ENCODE measurements around the gene RACGAP1.
A peak's percentile ranks its signal among the peaks of the same experiment; 100 is the strongest.

The RACGAP1 gene

DNA sequence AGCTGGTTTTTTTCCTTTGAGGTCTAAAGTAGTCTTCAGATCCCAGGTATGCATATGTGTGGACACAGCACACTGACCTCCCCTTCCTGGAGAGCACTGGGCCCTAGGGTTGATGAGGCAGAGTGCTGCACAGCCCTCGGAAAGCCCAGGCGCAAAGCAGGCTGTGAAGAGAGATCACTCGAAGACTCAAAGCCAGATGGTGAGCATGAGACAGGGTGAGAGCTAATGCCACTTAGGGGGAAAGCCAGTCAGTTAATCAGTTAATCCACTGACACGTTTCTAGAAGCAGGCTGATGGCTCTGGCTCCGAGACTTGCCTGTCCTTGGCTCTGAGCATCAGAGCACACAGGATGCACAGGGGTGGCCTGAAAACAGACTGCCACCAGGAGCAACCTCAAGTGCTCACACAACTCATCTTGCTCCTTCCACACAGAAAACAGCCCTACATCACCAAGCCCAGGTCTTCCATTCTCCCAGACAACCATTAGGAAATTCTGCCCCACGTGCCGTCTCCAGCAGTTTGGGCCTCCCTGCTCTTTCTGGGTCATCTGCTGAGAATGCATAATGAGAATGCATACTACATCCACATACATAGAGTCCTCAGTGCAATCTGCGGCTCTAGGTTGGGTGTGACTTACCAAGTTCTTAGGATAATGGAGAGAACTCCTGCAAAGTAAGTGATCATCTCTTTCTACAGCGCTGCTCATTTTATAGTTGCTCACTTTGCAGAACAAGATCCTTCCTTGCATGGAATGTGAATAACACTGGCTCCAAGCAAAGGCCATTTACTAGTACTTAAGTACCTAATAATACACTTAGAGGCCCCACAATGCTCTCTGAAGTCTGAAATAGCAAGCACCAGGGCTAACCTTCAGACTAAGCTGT lies 40.6 kb downstream of the RACGAP1 start:
- no peak for DNase-seq

GRCh38 chr12:49983892-49984291 lies 41.4 kb downstream of the RACGAP1 start:
- peak; percentile 74 for DNase-seq

DNA sequence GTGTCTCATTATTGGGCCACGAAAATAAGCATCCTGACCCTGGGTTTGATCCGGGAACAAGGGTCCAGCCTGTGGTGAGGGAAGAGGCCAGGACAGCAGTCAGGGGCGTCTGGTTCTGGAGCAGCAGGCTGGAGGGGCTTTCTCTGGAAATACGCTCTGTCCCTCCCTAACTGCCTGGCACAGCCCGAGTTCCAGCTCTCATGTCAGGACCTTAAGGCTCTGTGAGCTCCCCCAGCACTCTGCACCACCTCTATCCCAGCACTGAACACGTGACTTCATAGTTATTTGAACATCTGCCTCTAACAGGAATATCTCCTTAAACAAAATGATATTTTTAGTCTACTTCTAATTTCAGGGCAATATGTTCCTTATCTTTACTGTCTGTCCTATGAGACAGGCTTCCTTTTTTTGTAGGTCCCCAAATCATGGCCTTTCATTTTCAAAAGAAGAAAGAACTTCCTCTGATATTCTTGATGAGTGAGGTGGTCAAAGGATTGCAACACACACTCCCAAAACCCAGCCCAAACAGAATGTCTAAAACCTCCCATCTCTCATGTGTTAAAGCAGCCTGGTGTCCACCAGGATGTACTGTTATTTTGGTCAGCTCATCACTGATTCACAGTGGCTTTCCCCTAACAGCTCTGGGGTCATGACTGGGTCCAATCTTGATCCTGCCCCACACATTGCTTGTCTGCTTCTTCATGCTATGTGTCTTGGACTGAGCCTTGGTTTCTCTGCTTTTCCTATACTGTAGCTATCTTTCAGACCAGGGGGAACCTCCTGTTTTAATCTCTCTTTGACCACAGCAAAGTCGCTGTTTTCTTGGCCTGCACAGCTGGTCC lies 42.8 kb downstream of the RACGAP1 start:
- DNase-seq = no peak

- DNase-seq = no peak
Observed at GRCh38 chr12:49980501-49981349, 44.6 kb downstream of the RACGAP1 start.

GRCh38 chr12:49979791-49980190 lies 45.5 kb downstream of the RACGAP1 start:
- no peak for DNase-seq

- no peak for DNase-seq
Observed at GRCh38 chr12:49979016-49979586, 46.2 kb downstream of the RACGAP1 start.

- no peak for DNase-seq
Observed at GRCh38 chr12:49978125-49978524, 47.2 kb downstream of the RACGAP1 start.

DNA sequence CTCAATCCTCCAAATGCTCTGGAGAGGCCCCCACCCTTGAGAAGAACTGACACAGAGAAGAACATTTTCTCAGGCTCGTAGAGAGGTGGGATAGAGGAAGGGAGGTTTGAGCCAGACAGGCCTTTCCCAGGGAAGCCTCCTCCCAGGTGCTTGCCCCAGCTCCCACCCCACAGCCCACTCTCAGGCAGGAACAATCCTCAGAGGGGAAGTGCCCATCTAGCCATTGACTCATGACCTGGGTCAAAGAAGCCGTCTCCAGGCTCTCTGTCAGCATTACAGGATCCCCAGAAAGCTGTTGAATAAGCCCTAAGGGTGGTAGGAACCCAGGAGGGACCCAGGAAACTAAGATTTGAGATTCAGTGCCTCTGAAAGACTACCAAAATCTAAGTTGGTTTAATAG lies 48.7 kb downstream of the RACGAP1 start:
- DNase-seq = no peak

DNA sequence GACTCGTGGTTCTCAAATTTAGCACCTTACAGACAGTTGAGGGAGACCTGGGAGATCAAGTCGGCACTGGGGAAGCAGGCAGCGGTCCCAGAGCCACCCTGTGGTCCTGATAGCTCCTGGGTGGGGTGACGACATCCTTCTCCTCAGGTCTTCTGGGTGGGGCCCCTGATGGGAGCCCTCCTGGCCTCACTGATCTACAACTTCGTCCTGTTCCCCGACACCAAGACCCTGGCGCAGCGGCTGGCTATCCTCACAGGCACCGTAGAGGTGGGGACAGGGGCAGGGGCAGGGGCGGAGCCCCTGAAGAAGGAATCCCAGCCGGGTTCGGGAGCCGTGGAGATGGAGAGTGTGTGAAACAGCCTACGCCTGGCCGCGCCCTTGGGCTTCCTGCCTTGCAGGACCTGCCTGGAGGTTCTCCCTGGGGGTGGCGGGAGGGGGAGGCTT lies 50.0 kb downstream of the RACGAP1 start:
- DNase-seq = no peak

GRCh38 chr12:49974677-49975317 lies 50.5 kb downstream of the RACGAP1 start:
- DNase-seq = no peak

GRCh38 chr12:49974231-49974675 lies 51.0 kb downstream of the RACGAP1 start:
- DNase-seq = peak; percentile 68

GRCh38 chr12:49973361-49973830 lies 51.9 kb downstream of the RACGAP1 start:
- DNase-seq = no peak

DNA sequence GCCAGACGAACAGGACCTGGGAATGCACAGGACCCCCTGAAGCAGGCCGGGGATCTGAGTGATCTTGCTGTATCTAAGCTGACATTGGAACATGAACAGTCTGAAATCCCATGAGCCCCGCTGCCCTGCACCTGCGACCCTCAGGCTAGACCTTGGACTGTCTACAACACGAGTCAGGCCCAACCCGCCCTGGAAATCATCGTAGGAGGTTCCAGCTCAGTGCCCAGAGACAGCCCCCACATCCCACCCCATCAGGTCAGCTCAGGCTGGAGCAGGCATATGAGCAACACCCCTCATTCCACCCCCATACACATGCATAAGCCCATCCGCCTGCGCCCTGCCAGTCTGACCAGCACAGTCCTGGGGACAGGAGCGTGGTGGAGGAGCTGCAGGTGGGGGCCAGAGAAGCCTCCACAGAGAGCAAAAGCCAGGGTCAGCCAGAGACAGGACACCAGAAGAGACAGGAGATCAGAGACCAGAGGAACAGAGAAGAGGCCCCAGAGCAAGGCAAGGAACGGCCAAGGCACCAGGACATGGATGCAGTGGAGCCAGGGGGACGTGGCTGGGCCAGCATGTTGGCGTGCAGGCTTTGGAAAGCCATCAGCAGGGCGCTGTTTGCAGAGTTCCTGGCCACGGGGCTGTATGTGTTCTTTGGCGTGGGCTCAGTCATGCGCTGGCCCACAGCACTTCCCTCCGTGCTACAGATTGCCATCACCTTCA lies 52.5 kb downstream of the RACGAP1 start, which contains the start of gene AQP6:
AQP6 (plus strand) TSS at position 307 of the 720 bp plus-strand sequence; CDS start at position 534, 227 bp downstream.
- no peak for DNase-seq

- DNase-seq = no peak
Observed at GRCh38 chr12:49972129-49972528, 53.2 kb downstream of the RACGAP1 start.

- DNase-seq = no peak
Observed at GRCh38 chr12:49971141-49971540, 54.2 kb downstream of the RACGAP1 start.

- no peak for DNase-seq
Observed at GRCh38 chr12:49970658-49971057, 54.6 kb downstream of the RACGAP1 start.

DNA sequence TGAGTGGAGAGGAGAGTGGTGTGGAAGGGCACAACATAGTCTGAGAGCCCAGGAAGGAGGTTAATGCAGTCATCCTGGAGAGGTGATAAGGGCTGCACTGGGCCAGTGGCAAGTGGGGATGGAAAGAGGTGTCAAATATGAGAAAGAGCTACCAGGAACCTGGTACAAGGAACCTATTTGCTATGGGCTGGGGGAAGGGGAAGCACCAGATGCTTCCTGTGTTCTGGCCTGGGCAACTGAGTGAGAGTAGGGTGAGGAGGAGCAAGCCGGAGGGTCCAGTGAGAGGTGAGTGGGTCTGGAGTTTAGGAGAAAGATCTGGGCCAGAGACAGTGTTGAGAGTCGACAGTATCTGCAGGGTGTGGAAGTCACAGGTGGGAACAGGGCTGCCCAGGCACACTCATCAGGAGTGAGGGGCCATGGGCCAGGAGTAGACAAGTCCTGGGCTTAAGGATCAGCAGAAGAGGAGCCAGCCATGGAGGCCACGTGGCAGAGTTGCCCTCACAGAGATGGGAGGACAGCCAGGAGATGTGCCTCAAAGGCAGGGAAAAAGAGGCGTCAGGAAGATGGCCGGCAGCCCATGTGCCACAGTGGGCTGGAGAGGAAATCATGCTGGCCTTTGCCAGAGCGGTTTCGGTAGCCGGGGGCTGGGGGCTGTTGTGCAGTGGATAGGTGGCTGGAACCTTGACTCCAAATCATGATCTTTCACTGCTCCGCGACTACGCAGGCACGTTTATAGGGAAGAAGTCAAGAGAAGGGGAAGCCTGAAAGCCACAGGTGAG lies 55.5 kb downstream of the RACGAP1 start:
- DNase-seq = no peak

DNA sequence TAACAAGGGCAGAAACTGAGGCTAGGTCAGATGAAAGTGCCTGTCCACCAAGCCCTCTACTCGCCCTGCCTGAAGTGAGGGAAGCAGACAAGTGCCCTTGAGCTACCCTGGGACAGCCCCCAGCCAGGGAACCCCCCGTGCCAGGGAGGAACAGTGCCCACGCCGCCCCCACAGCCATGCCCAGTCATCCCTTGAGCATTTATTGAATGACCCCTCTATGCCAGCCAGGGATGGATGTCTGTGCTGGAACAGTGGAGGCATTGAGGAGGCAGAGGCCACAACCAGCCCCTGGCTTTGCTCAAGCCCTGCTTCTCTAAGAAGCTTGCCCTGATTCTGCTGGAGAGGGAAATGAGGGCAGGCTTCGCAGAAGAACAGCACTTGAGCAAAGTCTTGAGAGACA lies 56.3 kb downstream of the RACGAP1 start:
- no peak for DNase-seq

DNA sequence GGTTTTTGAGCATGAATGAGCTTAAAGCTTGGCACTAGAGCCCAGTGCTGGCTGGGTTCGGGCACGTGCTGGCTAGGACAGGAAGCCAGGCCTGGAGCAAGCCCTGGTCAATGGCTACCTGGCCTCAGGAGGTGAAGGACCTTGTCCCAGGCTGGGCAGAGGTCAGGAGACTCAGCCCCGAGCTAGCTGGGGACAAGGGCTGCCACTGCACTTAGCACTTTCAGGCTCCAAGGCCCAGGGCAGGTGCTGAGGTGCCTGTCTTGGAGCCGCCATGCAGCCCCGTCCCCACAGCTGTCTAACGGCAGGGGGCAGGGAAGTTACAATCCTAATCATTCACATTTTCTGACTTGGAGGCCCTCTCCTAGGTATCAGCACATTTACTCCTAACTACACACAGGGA lies 56.8 kb downstream of the RACGAP1 start:
- DNase-seq = no peak

DNA sequence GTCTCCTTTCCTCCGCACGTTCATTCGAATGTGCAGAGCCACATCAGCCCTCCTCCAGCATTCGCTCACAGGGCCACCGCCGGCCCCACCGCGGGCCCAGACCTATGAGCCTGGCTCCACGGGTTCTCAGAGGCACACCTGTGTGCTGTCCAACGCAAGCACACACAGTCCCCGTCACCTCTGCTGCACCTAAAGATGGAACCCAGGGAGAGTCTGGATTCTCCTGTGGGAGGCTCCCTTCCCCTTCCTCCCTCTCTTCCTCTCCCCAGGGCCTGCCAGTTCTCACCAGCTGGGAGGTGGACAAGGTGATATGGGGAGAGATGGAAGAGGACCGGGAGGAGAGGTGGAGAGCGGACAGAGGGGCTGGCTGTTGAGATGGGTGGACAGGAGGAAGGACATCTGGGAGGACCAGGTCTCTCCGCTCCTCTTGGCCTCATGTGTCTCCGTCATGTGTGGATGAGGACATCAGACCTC lies 57.5 kb downstream of the RACGAP1 start:
- no peak for DNase-seq
